Rectal smooth muscle tissue (tissue), 1 donor: ENCODE results near the gene SPDEF.

Experiments
- H3K27ac ChIP-seq: one replicate; pipeline ENCODE4 v1.7.0; 2013; ENCODE audit warnings: low read depth, low read length, inconsistent platforms
- H3K27me3 ChIP-seq: one replicate; pipeline ENCODE4 v1.7.0; 2013; ENCODE audit warnings: low read length; ENCODE audit not compliant: control insufficient read depth, insufficient read depth
- H3K36me3 ChIP-seq: one replicate; pipeline ENCODE4 v1.7.0; 2013; ENCODE audit warnings: low read length; ENCODE audit not compliant: control insufficient read depth, insufficient read depth
- H3K4me1 ChIP-seq: one replicate; pipeline ENCODE4 v1.7.0; 2013; ENCODE audit warnings: low read length; ENCODE audit not compliant: control insufficient read depth, insufficient read depth
- H3K4me3 ChIP-seq: one replicate; pipeline ENCODE4 v1.7.0; 2013; ENCODE audit warnings: low read length
- H3K9ac ChIP-seq: one replicate; pipeline ENCODE4 v1.7.0; 2013; ENCODE audit warnings: low read length

The SPDEF gene

DNA sequence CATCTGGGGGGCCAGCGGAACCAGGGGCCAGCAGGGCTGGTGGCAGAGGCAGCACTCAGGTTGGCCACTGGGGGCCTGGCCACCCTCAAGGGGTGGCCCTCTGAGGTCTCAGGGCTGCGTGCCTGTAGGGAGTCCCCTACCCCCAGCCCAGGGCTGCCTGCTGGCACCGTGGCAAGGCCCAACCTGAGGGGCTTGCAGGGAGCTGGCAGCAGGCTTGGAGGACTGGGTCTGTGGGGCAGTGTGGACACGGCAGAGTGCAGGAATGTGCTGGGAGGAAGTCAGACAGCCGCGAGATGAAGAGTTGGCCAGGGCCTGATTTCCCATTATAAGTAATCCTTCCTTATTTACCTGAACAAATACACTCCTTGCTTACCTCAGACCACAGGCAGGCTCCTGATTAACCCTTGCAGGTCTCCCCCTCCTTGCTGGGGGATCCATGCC is at the start of gene SPDEF:
SPDEF (minus strand) TSS at position 299 of the 441 bp plus-strand sequence. CDS start 11,874 bp downstream, outside the sequence.
- H3K9ac ChIP-seq: no peak within 1 kb of the TSS

DNA sequence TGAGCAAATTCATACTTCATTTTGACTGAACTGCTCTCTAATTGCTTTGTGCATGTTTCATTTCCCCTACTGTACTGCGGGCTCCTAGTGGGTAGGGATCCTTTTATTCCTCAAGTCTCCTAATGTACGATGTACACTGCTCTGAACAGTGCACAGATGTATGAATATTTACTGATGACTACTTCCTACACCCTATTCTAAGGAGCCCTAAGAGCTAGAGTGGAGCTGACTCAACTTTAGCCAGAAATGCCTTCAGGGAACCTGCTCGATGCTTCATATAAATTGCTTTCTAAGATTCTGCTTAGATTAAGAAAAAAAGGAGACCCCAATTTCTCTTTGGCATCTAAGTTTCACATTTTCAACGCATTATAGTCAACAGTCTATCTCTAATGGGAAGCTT is 47.6 kb upstream of the SPDEF start:
- Histone ChIP-seq H3K4me1 (peaks cover 3% of the 10 kb centered on the region), H3K36me3 (no peaks in the 10 kb centered on the region), H3K4me3 (no peak overlapping the region), H3K27me3 (no peaks in the 10 kb centered on the region), H3K9ac (no peak overlapping the region), H3K27ac (no peak overlapping the region)

More for the DNA sequence above, at the start of gene SPDEF:
- Histone ChIP-seq H3K4me1 (no peaks in the 10 kb centered on the region), H3K4me3 (peak within 1 kb of the TSS; percentile 41), H3K27me3 (no peaks in the 10 kb centered on the region), H3K27ac (no peak within 1 kb of the TSS), H3K36me3 (no peaks in the 10 kb centered on the region)

GRCh38 chr6:34602318-34603111 is 46.4 kb upstream of the SPDEF start:
- Histone ChIP-seq H3K4me1 (peaks cover 3% of the 10 kb centered on the region), H3K4me3 (no peak overlapping the region), H3K9ac (no peak overlapping the region), H3K27ac (no peak overlapping the region), H3K27me3 (no peaks in the 10 kb centered on the region), H3K36me3 (no peaks in the 10 kb centered on the region)

DNA sequence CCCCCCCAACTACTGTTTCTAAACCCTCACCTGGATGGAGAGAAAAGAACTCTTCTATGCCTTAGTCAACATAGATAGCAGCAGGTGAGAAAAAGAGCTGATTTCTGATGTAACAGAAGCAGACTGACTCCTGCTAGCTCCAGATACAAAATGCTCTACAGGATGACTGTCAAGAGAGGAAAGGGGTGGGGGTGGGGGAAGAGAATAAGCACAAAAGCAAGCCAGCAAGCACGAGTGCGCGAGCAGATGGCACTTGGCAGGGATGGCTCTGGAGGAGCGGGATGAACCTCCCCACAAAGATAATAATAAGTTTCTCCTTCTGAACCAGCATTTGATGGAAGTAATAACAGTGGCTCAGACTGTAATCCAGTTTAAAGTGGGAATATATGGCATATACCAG is 45.6 kb upstream of the SPDEF start:
- Histone ChIP-seq H3K36me3 (no peaks in the 10 kb centered on the region), H3K27ac (no peak overlapping the region), H3K9ac (no peak overlapping the region), H3K27me3 (no peaks in the 10 kb centered on the region), H3K4me3 (no peak overlapping the region), H3K4me1 (peaks cover 3% of the 10 kb centered on the region)

- Histone ChIP-seq H3K27ac (no peak overlapping the region), H3K27me3 (no peaks in the 10 kb centered on the region), H3K9ac (no peak overlapping the region), H3K4me3 (no peak overlapping the region), H3K36me3 (no peaks in the 10 kb centered on the region), H3K4me1 (peaks cover 3% of the 10 kb centered on the region)
Measured at GRCh38 chr6:34600796-34601195, 44.7 kb upstream of the SPDEF start.

DNA sequence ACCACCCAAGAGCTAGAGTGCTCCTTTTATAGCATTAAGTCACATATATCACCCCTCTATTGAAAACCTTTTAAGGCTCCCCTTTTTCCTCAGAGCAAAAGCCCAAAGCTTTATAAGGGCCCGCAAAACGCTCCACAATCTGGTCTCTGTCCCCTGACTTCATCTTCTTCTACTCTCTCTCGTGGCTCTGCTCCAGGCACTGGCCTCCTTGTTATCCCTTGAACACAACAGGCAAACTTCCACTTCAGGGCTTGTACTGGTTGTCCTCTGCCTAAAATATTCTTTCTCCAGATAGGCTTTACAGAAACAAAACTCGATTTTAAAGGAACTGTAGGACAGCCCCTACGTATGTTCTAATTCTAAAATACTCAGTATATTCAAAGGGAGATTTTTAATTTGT is 44.0 kb upstream of the SPDEF start:
- H3K27ac ChIP-seq: no peak overlapping the region
- no peak overlapping the region for H3K4me3 ChIP-seq
- no peaks in the 10 kb centered on the region for H3K36me3 ChIP-seq
- no peak overlapping the region for H3K9ac ChIP-seq
- H3K27me3 ChIP-seq: no peaks in the 10 kb centered on the region
- H3K4me1 ChIP-seq: peaks cover 3% of the 10 kb centered on the region

DNA sequence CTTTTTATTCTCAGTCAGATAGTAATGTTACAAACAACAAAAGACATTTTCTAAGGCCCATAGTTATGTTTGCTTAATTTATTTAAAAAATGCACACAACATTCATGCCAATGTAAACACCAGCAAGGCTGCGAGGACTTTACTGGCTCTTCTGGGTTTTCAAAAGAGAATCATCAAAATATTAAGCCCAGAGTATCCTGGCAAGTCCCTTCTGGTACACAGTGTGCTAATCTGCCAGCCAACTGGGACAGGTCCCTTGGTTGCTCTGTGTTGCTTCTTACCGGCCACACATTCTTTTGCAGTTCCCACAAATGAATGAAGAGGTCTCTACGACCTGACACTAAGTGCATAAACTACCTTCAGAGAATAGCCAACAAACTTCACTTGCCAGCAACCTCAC is 42.6 kb upstream of the SPDEF start:
- H3K27ac ChIP-seq: peak overlapping the region; percentile 32
- no peak overlapping the region for H3K9ac ChIP-seq
- H3K4me3 ChIP-seq: no peak overlapping the region
- no peaks in the 10 kb centered on the region for H3K36me3 ChIP-seq
- no peaks in the 10 kb centered on the region for H3K27me3 ChIP-seq
- peaks cover 3% of the 10 kb centered on the region for H3K4me1 ChIP-seq

DNA sequence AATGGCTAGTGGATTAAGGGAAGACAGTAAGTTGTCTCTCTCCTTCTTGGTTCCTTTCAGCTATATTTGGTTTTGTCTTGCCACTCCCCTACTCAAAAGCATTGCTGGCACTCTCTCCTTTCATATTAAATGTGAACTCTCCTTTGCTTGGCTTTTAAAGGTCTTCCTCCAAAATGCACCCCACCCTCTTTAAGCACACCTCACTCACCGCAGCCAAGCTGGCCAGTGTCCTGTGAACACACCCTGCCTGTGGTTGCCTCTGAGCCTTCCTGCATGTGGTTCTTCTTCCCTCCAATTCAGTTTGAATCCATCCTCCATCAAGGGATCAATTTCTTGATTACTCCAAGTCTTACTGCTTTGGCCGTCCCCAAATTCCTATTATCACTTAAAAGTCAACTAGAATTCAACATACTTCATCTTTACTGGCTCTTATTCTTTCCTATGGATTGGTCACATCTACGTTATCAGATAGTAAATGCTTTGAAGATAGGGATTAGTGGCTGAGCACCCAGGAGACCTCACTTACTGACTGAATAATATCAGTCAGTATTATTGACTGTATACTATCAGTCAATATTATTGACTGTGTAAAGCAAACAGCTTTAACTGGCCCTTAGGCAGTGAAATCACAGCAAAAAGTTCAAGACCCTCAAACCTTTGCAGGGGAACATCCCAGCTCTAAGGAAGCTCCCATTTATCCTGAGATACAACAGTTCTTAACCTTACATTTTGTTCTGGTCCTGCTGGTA is 41.6 kb upstream of the SPDEF start:
- Histone ChIP-seq H3K4me1 (peaks cover 3% of the 10 kb centered on the region), H3K36me3 (no peaks in the 10 kb centered on the region), H3K27ac (no peak overlapping the region), H3K27me3 (no peaks in the 10 kb centered on the region), H3K9ac (no peak overlapping the region), H3K4me3 (no peak overlapping the region)

GRCh38 chr6:34596798-34597197 is 40.7 kb upstream of the SPDEF start:
- no peak overlapping the region for H3K4me3 ChIP-seq
- H3K27ac ChIP-seq: no peak overlapping the region
- H3K27me3 ChIP-seq: no peaks in the 10 kb centered on the region
- H3K9ac ChIP-seq: no peak overlapping the region
- peaks cover 3% of the 10 kb centered on the region for H3K4me1 ChIP-seq
- H3K36me3 ChIP-seq: no peaks in the 10 kb centered on the region

GRCh38 chr6:34595332-34596184 is 39.4 kb upstream of the SPDEF start:
- H3K4me1 ChIP-seq: peaks cover 3% of the 10 kb centered on the region
- H3K27me3 ChIP-seq: no peaks in the 10 kb centered on the region
- no peak overlapping the region for H3K4me3 ChIP-seq
- no peaks in the 10 kb centered on the region for H3K36me3 ChIP-seq
- no peak overlapping the region for H3K9ac ChIP-seq
- no peak overlapping the region for H3K27ac ChIP-seq

GRCh38 chr6:34593701-34594100 is 37.6 kb upstream of the SPDEF start:
- no peaks in the 10 kb centered on the region for H3K4me1 ChIP-seq
- no peaks in the 10 kb centered on the region for H3K27me3 ChIP-seq
- no peak overlapping the region for H3K9ac ChIP-seq
- no peak overlapping the region for H3K27ac ChIP-seq
- peaks cover 5% of the 10 kb centered on the region for H3K36me3 ChIP-seq
- H3K4me3 ChIP-seq: no peak overlapping the region
